MM.1S (cell line): ENCODE data around the gene SFT2D3.

Experiments
- CTCF ChIP-seq: fragments of 300-600 bp; sonication (generic); IDR thresholded peaks from 2 replicates; pipeline ENCODE4 v1.5.1; 2016; ENCODE audit warnings: antibody characterized with exemption, low read length, mixed read lengths
- EZH2 ChIP-seq: fragments of 300-600 bp; sonication (generic); optimal IDR thresholded peaks from 2 replicates; pipeline ENCODE3; 2017; ENCODE audit warnings: low read depth, mild to moderate bottlenecking, antibody characterized with exemption, low read length, mixed read lengths

DNA sequence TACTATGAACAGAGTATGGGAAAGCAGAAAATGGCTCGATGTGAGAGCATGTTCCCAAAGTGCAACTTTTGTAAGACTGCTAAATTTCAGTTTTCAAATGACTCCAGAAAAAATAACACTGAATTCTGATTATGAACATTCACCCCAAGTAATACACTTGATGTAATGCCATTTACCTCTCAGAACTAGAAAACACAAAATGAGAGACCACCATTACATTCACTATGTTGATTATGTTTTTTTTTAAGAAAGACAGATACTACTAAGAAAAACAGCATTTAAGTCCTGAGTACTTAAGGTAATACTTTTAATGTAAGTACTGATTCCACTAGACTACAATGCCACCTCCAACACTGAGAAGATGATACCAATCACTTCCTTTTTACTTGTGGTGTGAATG lies 38.5 kb downstream of the SFT2D3 start:
- TF ChIP-seq EZH2 (no peak), CTCF (no peak)
